Measurements from ENCODE around the gene GAS2L1. TPM values are rescaled to one million over a fixed set of nuclear protein-coding genes. Genes with fewer than 3 reads are reported as not detected.

The GAS2L1 gene
- total and polyA plus RNA-seq, 2 donors (not counting 3 experiments of a cell fraction or from before 2014, with no cell fraction given) = 30.5 to 44.0 TPM

DNA sequence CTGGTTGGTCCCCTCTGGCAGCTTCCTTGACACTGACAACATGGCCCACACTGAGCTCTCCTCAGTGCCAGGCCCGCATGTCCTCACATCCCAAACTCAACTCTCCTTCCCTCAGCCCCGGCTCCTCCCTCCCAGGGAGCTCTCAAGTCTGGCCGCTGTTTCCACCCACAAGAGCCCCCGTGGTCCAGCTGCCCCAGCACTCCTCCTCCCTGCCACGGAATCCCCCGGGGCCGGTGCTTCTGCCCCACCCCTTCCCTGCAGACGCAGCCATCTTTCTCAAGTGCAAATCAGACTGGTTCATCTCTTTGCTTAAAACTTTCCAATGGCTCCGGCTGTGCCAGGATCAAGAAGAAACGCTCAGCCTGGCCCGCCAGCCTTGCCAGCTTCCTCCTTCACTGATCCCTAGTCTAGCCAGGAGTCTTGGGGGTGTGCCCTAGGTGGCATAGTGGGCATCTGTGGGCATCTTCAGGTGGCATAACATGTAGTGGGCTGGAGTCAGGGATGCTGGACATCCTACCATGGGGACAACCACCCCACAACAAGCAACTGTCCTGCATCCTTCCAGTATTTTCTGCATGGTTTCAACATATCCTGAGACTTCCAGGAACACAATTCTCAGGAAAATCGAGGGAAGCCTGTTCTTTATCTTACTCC is 31.3 kb downstream of the GAS2L1 start:
- Histone ChIP-seq H3K9ac (replicated peaks; ENCODE audit: extremely low read depth, insufficient read depth, low read length) (no peak overlapping the region), H4K20me1 (replicated peaks; ENCODE audit: control insufficient read depth, extremely low read depth, insufficient read depth, low read length) (no peaks in the 10 kb centered on the region), H3K36me3 (ENCODE audit: control insufficient read depth in 2 of 2, extremely low read depth in 1 of 2, insufficient read depth in 2 of 2, low read length in 2 of 2) (peaks cover 13 to 82% of the 10 kb centered on the region in 2 experiments), H3K4me3 (replicated peaks in 1 of 3; ENCODE audit: insufficient read depth in 1 of 3, low read depth in 1 of 3, low read length in 3 of 3) (no peak overlapping the region), H2AFZ (ENCODE audit: low read depth, low read length) (no peak overlapping the region), H3K9me1 (replicated peaks; ENCODE audit: control insufficient read depth, extremely low read depth, insufficient read depth, low read length) (no peaks in the 10 kb centered on the region), H3K4me1 (ENCODE audit: control insufficient read depth, extremely low read depth, insufficient read depth, low read length) (no peaks in the 10 kb centered on the region), H3K27ac (ENCODE audit: insufficient read depth, low read depth, low read length) (no peak overlapping the region), H3K79me2 (ENCODE audit: control insufficient read depth, insufficient read depth, low read length) (no peaks in the 10 kb centered on the region), H3K27me3 (ENCODE audit: control insufficient read depth in 2 of 2, insufficient read depth in 2 of 2, low read length in 2 of 2) (no peaks in the 10 kb centered on the region), H3K9me3 (replicated peaks; ENCODE audit: control insufficient read depth, insufficient read depth, low read length) (no peaks in the 10 kb centered on the region), H3K4me2 (ENCODE audit: insufficient read depth, low read length) (no peak overlapping the region)
- dilution Hi-C loops (cut with MboI; ENCODE audit: extremely low pct_ligation_motif_present, low sequenced_read_pairs) = no loop called here
- no peak for TF ChIP-seq POLR2AphosphoS5 (IDR thresholded peaks at IDR 0.05; ENCODE audit: insufficient read depth, low read depth, low read length)
- no peak for TF ChIP-seq GATA2 (IDR thresholded peaks at IDR 0.05; ENCODE audit: insufficient read depth, insufficient read length, low read depth, low read length)
- TF ChIP-seq EZH2 (IDR thresholded peaks at IDR 0.05; ENCODE audit: borderline replicate concordance, low read depth, low read length, severe bottlenecking) = no peak
- no peak for TF ChIP-seq FOS (IDR thresholded peaks at IDR 0.05; ENCODE audit: borderline replicate concordance, insufficient read depth, low read length)
- TF ChIP-seq POLR2A (IDR thresholded peaks at IDR 0.05; ENCODE audit: low read depth, low read length) = no peak
- intact Hi-C loops (cut with micrococcal nuclease) = no loop called here
- no peak for DNase-seq (ENCODE audit: low read depth, low spot score)
- BruUV-seq (replicated peaks) = no TSS peak
- FAIRE-seq = no peak
- CTCF ChIA-PET = interaction anchor here (0.9 to 1.9 kb wide), 3 partner anchors 10 to 22 kb away, joined by 3 to 6 read pairs (median 5); no protein-coding TSS in a partner anchor
- POLR2A ChIA-PET = no interaction called here

GRCh38 chr22:29338398-29338797 is 31.9 kb downstream of the GAS2L1 start:
- no peaks in the 10 kb centered on the region for H3K27me3 ChIP-seq (ENCODE audit: control insufficient read depth in 2 of 2, insufficient read depth in 2 of 2, low read length in 2 of 2)
- H3K36me3 ChIP-seq (ENCODE audit: control insufficient read depth in 2 of 2, extremely low read depth in 1 of 2, insufficient read depth in 2 of 2, low read length in 2 of 2) = peaks cover 13 to 87% of the 10 kb centered on the region in 2 experiments
- H3K27ac ChIP-seq (ENCODE audit: insufficient read depth, low read depth, low read length) = no peak overlapping the region
- dilution Hi-C loops (cut with MboI; ENCODE audit: extremely low pct_ligation_motif_present, low sequenced_read_pairs) = no loop called here
- H3K4me2 ChIP-seq (ENCODE audit: insufficient read depth, low read length) = no peak overlapping the region
- no TSS peak for BruUV-seq (replicated peaks)
- no peak for FAIRE-seq
- H3K4me3 ChIP-seq (replicated peaks in 1 of 3; ENCODE audit: insufficient read depth in 1 of 3, low read depth in 1 of 3, low read length in 3 of 3) = no peak overlapping the region
- CTCF ChIA-PET = no interaction called here
- H3K79me2 ChIP-seq (ENCODE audit: control insufficient read depth, insufficient read depth, low read length) = no peaks in the 10 kb centered on the region
- DNase-seq (ENCODE audit: low read depth, low spot score) = no peak
- no peaks in the 10 kb centered on the region for H4K20me1 ChIP-seq (replicated peaks; ENCODE audit: control insufficient read depth, extremely low read depth, insufficient read depth, low read length)
- intact Hi-C loops (cut with micrococcal nuclease) = no loop called here
- H2AFZ ChIP-seq (ENCODE audit: low read depth, low read length) = no peak overlapping the region
- TF ChIP-seq JUN (IDR thresholded peaks at IDR 0.05; ENCODE audit: borderline replicate concordance, insufficient read depth, insufficient read length, low read depth) (no peak), POLR2AphosphoS5 (IDR thresholded peaks at IDR 0.05; ENCODE audit: insufficient read depth, low read depth, low read length) (no peak), EZH2 (IDR thresholded peaks at IDR 0.05; ENCODE audit: borderline replicate concordance, low read depth, low read length, severe bottlenecking) (no peak), POLR2A (IDR thresholded peaks at IDR 0.05; ENCODE audit: low read depth, low read length) (no peak), MYC (IDR thresholded peaks at IDR 0.05; ENCODE audit: low read depth, low read length) (no peak), FOS (IDR thresholded peaks at IDR 0.05; ENCODE audit: borderline replicate concordance, insufficient read depth, low read length) (no peak), GATA2 (IDR thresholded peaks at IDR 0.05; ENCODE audit: insufficient read depth, insufficient read length, low read depth, low read length) (no peak), CTCF (IDR thresholded peaks at IDR 0.05; ENCODE audit: extremely low read depth in 1 of 2, insufficient read depth in 1 of 2, low read depth in 1 of 2, low read length in 2 of 2) (no peak)
- TF ChIP-seq, protein P1, sequence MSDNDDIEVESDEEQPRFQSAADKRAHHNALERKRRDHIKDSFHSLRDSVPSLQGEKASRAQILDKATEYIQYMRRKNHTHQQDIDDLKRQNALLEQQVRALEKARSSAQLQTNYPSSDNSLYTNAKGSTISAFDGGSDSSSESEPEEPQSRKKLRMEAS (IDR thresholded peaks at IDR 0.05; ENCODE audit: insufficient read depth, insufficient read length) = no peak
- no peaks in the 10 kb centered on the region for H3K4me1 ChIP-seq (ENCODE audit: control insufficient read depth, extremely low read depth, insufficient read depth, low read length)
- no peaks in the 10 kb centered on the region for H3K9me1 ChIP-seq (replicated peaks; ENCODE audit: control insufficient read depth, extremely low read depth, insufficient read depth, low read length)
- no peaks in the 10 kb centered on the region for H3K9me3 ChIP-seq (replicated peaks; ENCODE audit: control insufficient read depth, insufficient read depth, low read length)
- H3K9ac ChIP-seq (replicated peaks; ENCODE audit: extremely low read depth, insufficient read depth, low read length) = no peak overlapping the region
- POLR2A ChIA-PET = no interaction called here
